DMS 273 (cell line): ENCODE data around the gene SPTBN2.
A peak's percentile ranks its signal among the peaks of the same experiment; 100 is the strongest.
"Not testable (repeated sequence)": the region's sequence is repeated elsewhere in the genome, so short reads cannot be mapped to it uniquely, and the experiment has no call there.

Source experiments
- DNase-seq: peaks from one replicate; lab custom pipeline; 2025; ENCODE audit not compliant: unreplicated experiment; lab: John Stamatoyannopoulos, UW

SPTBN2 gene

GRCh38 chr11:66641834-66642233 is 87.2 kb downstream of the SPTBN2 start:
- DNase-seq: no peak

GRCh38 chr11:66639814-66640340 is 89.1 kb downstream of the SPTBN2 start:
- DNase-seq: not testable (repeated sequence)

- peak; percentile 50 for DNase-seq
Observed at GRCh38 chr11:66639066-66639813, 89.8 kb downstream of the SPTBN2 start.

GRCh38 chr11:66638177-66639065 is 90.6 kb downstream of the SPTBN2 start, which contains the start of gene RBM4:
TSS of gene RBM4 (plus strand) at chr11:66638703. CDS start at chr11:66639712, 1,009 bp downstream.
- peak; percentile 99 for DNase-seq

GRCh38 chr11:66637557-66638176 is 91.3 kb downstream of the SPTBN2 start:
- DNase-seq: peak; percentile 67

GRCh38 chr11:66636411-66636810 is 92.6 kb downstream of the SPTBN2 start:
- no peak for DNase-seq
